PFSK-1 (cell line): Measurements from ENCODE around the gene EPS15.

Experiments used
- FOXP2 ChIP-seq: optimal IDR thresholded peaks from 2 replicates; pipeline ENCODE3; 2011; ENCODE audit warnings: borderline replicate concordance, control low read depth, inconsistent platforms; ENCODE audit not compliant: insufficient read depth; ENCODE audit errors: extremely low read length, extremely low read depth
- POLR2AphosphoS5 ChIP-seq: IDR thresholded peaks from 2 replicates; pipeline ENCODE4 v1.6.1; 2012; ENCODE audit warnings: low read depth, mild to moderate bottlenecking, control low read depth, low read length, moderate library complexity
- REST ChIP-seq, 2 experiments: IDR thresholded peaks; 2 replicates each; pipeline versions ENCODE4 v1.6.1 to v1.8.0; 2011 to 2012; ENCODE audit warnings: low read depth in 2 of 2, low read length in 2 of 2, control low read depth in 1 of 2, inconsistent platforms in 1 of 2, mild to moderate bottlenecking in 1 of 2, moderate library complexity in 1 of 2; ENCODE audit not compliant: insufficient read depth in 1 of 2
- SIN3A ChIP-seq: IDR thresholded peaks from 2 replicates; pipeline ENCODE4 v1.6.1; 2012; ENCODE audit warnings: mild to moderate bottlenecking, low read length, moderate library complexity, borderline replicate concordance; ENCODE audit not compliant: insufficient read depth
- TAF1 ChIP-seq: IDR thresholded peaks from 2 replicates; pipeline ENCODE4 v1.6.1; 2012; ENCODE audit warnings: low read length, control low read depth, borderline replicate concordance; ENCODE audit not compliant: insufficient read depth

Gene EPS15

DNA sequence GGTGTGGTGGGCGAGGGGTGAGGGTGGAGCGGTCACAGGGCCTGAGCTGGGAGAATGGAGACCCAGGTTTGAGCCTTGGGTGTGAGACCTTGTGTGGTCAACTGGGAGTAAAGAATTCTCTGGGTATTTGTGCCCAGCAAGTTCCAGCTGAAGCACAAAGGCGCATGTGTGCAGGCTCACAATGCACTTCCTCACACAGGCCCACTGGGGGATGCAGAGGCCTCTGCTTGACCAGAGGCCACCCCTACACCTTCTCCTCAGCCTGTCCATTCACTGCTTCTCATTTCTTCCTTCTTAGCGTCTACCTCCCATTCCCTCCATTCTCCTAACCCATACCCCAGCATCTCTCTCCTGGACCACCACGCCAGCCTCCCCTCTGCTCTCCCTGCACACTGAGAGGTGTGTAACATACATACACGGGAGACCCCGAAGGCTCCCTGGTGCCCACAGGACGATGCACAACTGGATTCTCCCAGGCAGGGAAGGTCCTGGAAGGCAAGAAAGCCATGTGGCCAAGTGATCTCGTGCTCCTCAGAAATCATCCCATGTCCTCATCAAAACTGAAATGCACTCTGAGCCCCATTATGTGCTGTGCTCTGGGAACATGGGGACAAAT, 176.4 kb downstream of the EPS15 start:
- TF ChIP-seq TAF1 (no peak), REST (IDR thresholded peaks at IDR 0.05; ENCODE audit: insufficient read depth in 1 of 2, low read depth in 2 of 2, low read length in 2 of 2) (no peak), POLR2AphosphoS5 (no peak), SIN3A (no peak), FOXP2 (no peak)

- TF ChIP-seq POLR2AphosphoS5 = no peak
- TF ChIP-seq TAF1 = no peak
- TF ChIP-seq FOXP2 = no peak
- TF ChIP-seq SIN3A = no peak
- no peak for TF ChIP-seq REST (IDR thresholded peaks at IDR 0.05; ENCODE audit: insufficient read depth in 1 of 2, low read depth in 2 of 2, low read length in 2 of 2)
Observed at GRCh38 chr1:51341876-51342496, 177.1 kb downstream of the EPS15 start.

DNA sequence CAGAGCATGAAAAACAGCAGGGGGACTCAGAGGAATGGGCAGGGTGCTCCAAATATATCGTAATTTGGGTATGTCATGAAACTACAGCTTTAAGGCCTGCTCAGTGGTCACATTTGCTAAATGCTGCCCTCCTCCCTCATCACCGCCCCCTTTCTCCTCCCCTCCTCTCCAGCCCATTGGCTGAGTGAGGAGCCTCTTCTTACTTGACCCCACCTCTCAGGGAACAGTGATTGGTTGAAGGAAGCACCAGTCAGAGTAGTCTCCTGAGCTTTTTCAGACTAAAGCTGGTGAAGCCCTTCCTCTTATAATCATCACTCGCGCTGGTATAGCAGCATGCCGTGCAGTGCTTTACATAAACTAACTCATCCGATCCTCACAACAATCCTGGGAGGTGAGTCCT, 178.7 kb downstream of the EPS15 start:
- TF ChIP-seq POLR2AphosphoS5 = no peak
- no peak for TF ChIP-seq SIN3A
- no peak for TF ChIP-seq TAF1
- no peak for TF ChIP-seq REST (IDR thresholded peaks at IDR 0.05; ENCODE audit: insufficient read depth in 1 of 2, low read depth in 2 of 2, low read length in 2 of 2)
- no peak for TF ChIP-seq FOXP2

DNA sequence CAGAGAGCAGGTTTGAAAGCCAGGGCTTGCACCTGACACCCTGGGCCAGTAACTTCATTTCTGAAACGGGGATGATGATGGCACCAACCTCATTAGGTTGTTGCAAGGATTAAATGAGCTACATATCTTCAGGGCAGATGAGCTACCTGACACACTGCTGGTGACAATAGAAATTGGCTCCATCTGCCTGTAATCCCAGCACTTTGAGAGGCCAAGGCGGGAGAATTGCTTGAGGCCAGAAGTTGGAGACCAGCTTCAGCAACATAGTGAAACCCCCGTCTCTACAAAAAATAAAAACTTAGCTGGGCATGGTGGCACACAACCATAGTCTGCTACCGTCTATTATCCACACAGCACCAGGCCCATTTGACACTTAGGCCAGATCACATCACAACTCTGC, 182.4 kb downstream of the EPS15 start:
- TF ChIP-seq POLR2AphosphoS5 (no peak), REST (IDR thresholded peaks at IDR 0.05; ENCODE audit: insufficient read depth in 1 of 2, low read depth in 2 of 2, low read length in 2 of 2) (no peak), TAF1 (no peak), FOXP2 (no peak), SIN3A (no peak)
